KOPT-K1 (cell line): ENCODE measurements around the gene ARHGAP12.
"Not testable (repeated sequence)": the region's sequence is repeated elsewhere in the genome, so short reads cannot be mapped to it uniquely, and the experiment has no call there.

Experiments used
- H3K27ac ChIP-seq: fragments of 200-600 bp; sonication (generic); 2 replicates; pipeline ENCODE4 v1.5.1; 2016; ENCODE audit warnings: antibody characterized with exemption, mild to moderate bottlenecking, low read depth, low read length; ENCODE audit not compliant: poor library complexity, severe bottlenecking
- H3K36me3 ChIP-seq: fragments of 200-600 bp; sonication (generic); 2 replicates; pipeline ENCODE4 v1.5.1; 2017; ENCODE audit warnings: antibody characterized with exemption, mild to moderate bottlenecking, low read length, moderate library complexity; ENCODE audit not compliant: insufficient read depth
- H3K9me3 ChIP-seq: fragments of 200-600 bp; sonication (generic); 2 replicates; pipeline ENCODE4 v1.5.1; 2017; ENCODE audit warnings: antibody characterized with exemption, low read length, mild to moderate bottlenecking; ENCODE audit not compliant: insufficient read depth, poor library complexity, severe bottlenecking

The ARHGAP12 gene

DNA sequence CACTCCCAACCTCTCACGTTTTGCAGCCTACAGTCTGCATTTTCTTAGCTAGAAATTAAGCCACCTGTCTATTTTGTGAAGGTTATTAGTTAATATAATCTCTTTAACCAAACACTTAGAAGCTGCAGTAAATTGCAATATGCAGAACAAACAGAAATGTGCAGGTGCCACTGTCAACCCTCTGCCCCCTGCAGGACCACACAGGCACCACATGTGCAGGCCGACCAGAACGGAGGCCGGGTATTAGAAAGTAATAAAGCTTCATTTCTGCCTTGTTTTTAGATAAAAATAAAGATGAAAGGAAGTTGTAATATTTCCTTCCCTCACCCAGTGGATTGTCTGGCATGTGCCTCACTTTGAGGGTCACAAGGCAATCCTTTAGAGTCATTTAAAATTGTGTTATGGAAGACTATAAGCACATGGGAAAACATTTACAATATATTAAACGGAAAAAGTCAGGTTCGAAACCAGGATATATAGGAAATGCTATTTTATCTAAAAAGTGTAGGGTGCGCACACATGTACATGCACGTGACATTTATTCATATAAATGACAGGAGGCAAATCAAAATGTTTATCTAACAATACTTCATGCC is 158.2 kb downstream of the ARHGAP12 start:
- Histone ChIP-seq H3K9me3 (no peaks in the 10 kb centered on the region), H3K36me3 (no peaks in the 10 kb centered on the region), H3K27ac (no peak overlapping the region)

DNA sequence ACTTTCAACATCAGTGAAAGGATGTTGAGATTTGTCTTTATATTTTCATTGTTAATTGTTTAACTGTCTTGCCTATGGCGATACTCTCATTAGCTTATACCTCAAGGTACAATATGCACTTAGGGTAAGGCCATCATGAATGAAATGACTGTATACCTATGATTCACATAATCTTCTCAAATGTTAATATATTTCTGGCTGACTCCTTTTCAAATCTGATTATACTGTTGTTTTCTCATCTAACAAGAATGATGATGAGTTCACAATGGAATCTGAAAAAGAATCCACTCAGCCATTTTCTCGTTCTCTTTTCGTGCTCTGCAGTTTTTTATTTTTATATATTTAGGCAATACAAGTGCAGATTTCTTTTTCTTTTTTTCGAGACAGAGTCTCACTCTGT is 159.1 kb downstream of the ARHGAP12 start:
- Histone ChIP-seq H3K36me3 (no peaks in the 10 kb centered on the region), H3K27ac (no peak overlapping the region), H3K9me3 (no peaks in the 10 kb centered on the region)

DNA sequence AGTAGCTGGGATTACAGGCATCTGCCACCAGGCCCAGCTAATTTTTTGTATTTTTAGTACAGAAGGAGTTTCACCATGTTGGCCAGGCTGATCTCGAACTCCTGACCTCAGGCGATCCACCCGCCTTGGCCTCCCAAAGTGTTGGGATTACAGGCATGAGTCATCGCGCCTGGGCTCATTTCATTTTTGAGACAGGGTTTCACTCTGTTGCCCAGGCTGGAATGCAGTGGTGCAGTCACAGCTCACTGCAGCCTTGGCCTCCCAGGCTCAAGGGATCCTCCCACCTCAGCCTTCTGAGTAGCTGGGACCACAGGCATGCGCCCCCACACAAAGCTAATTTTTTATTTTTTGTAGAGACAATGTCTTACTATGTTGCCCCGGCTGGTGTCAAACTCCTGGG is 159.7 kb downstream of the ARHGAP12 start:
- not testable (repeated sequence) for H3K27ac ChIP-seq, H3K9me3 ChIP-seq, H3K36me3 ChIP-seq

DNA sequence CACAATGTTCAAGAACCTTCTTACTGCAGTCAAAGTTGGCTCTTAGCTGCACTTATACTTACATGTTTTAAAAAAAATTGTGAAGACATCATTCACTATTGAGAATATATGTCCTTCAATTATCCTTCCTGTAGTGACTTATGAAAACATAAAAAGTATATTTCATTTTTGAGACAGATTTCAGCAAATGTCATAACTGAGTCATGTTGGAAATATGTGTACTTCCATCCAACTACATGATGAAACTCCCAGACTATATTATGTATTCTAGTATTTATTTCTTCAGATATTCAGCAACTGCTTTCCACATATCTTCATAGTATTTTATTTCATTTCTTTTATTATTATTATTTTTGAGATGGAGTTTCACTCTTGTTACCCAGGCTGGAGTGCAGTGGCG is 160.2 kb downstream of the ARHGAP12 start:
- Histone ChIP-seq H3K36me3 (no peaks in the 10 kb centered on the region), H3K27ac (no peak overlapping the region), H3K9me3 (no peaks in the 10 kb centered on the region)

DNA sequence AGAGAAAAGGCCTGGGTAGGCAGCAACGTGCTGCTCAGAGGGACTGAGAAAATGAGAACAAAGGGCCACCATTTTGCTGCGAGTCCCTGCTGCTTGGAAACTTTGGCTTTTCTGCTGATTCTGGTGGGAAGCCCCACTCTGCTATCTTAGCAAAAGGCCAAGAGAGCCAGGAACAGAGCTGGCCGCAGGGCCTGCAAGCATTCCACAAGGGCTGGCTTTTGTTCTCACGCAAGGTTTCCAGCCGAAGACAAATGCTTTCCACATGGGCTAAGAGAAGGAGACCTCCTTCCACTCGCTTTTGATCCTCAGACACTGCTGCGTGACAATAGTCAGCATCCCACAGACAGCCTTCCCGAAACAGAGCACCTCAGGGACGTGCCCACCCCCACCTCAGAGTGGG is 163.1 kb downstream of the ARHGAP12 start:
- no peaks in the 10 kb centered on the region for H3K36me3 ChIP-seq
- no peaks in the 10 kb centered on the region for H3K9me3 ChIP-seq
- H3K27ac ChIP-seq: no peak overlapping the region

DNA sequence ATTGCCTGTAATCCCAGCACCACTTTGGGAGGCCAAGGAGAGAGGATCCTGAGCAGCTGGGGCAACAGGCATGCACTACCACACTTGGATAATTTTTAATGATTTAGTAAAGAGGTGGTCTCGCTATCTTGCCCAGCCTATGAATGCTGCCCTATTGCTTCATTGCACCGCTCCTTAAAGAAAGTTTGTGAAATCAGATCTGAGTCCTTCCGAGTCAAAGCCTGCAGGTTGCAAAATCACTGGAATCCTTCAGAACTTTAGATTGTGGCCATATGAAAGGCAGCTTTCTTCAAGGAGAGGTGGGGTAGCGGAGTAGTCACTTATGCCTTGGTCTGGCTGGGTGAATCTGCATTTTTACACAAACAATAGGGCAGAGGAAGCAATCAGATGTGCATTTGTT is 166.3 kb downstream of the ARHGAP12 start:
- no peak overlapping the region for H3K27ac ChIP-seq

DNA sequence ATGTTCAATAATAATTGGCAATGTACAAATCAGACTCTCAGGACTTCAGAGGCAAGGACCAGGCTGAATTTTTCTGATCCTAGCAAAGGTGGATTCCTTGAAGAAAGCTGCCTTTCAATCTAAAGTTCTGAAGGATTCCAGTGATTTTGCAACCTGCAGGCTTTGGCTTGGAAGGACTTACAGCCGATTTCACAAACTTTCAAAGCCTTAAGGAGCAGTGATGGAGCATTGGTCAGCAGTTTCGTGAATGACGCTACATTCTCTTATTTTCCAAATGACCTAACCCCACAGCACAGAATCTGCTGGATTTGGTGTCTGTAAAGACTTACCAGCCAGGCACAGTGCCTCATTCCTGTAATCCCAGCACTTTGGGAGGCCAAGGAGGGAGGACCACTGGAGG is 167.5 kb downstream of the ARHGAP12 start:
- Histone ChIP-seq H3K36me3 (no peaks in the 10 kb centered on the region), H3K9me3 (no peaks in the 10 kb centered on the region), H3K27ac (no peak overlapping the region)

More for the DNA sequence above, 166.3 kb downstream of the ARHGAP12 start:
- H3K9me3 ChIP-seq: no peaks in the 10 kb centered on the region
- no peaks in the 10 kb centered on the region for H3K36me3 ChIP-seq

DNA sequence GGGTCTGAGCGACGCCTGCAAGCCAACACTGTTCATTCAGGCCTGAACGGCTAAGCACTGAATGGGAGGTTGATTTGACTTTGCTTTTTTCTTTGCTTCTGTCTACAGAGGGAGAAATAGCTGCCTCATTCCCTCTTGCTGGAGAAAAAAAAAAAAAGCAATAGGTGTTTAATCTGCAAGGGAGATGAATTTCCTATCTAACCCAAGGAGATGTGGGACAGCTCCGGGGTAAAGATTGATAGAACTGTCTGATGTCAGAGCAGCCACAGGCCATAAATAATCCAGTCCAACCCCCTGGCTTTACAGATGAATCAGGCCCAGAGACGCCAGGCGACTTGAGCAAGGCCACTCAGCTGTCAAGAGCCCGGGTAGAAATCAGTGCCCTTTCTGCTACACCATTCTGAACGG is 168.0 kb downstream of the ARHGAP12 start:
- H3K27ac ChIP-seq: peak overlapping the region; percentile 47
- no peaks in the 10 kb centered on the region for H3K9me3 ChIP-seq
- H3K36me3 ChIP-seq: no peaks in the 10 kb centered on the region

DNA sequence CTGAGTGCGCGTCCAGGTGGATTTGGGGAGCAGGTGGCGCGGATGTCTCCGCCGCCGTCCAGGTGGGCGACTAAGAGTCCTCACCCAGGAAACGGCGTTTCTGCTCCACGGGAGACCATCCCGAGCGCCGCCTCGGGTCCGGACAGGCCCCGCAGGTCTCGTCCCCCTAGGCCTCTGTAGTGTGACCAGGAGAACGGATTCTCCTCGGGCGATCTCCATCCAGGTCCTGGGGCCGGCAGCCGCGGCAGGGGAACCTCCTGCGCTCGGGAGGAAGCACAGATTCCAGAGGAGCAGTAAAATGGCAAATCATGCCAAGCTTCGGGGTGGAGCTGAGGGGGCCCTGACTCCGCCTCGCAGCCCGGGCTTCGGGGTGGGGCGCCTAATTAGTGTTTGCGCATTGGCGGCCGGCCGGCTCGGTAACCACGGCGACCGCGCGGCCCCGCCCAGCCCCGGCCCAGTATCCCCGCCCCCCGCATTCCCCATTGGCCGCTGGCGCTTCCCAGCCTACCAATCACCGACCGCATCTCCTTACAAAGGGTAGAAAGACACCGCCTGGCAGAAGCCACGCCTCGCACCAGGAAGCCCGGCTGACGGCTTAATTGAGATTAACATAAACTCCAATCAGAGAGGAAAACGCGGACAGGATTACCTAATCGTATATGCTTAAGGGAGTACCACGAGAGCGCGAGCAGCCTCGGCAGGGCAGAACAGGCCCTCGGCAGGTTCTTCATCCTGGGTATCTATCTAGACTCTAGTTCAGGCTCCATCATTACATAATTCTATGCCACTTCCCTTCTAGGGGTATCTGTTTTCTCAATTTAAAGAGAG is 168.6 kb downstream of the ARHGAP12 start:
- Histone ChIP-seq H3K9me3 (no peaks in the 10 kb centered on the region), H3K27ac (peak overlapping the region; percentile 71), H3K36me3 (no peaks in the 10 kb centered on the region)

DNA sequence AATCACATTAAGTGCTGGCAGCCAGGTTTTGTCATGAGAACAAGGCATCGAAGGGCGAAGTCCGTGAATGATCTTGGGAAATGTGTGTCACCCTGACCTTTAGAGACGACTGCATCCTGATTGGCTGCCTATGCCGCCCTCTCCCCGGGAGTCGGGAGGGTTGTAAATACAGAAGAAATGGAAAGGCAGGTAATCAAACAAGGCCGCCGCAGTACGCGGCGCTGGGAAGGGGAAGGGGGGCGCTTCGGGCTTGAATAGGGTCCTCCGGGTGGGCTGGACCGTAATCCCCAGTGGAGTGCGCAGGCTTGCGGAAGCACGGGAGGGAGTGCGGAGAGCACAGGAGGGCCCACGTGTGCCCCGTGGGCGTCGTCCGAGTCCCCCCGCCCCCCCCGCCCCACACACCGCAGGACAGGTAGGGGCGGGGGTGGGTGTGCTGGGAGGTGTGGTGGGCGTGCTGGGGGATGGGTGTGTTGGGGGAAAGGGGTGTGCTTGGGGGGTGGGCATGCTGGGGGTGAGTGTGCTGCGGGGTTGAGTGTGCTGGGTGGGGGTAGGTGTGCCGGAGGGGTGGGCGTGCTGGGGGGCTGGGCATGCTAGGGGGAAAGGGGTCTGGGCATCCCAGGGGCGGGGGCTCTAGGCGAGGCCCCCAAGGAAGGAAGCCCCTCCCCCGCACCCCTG is 169.4 kb downstream of the ARHGAP12 start:
- no peaks in the 10 kb centered on the region for H3K9me3 ChIP-seq
- H3K27ac ChIP-seq: peak overlapping the region; percentile 71

DNA sequence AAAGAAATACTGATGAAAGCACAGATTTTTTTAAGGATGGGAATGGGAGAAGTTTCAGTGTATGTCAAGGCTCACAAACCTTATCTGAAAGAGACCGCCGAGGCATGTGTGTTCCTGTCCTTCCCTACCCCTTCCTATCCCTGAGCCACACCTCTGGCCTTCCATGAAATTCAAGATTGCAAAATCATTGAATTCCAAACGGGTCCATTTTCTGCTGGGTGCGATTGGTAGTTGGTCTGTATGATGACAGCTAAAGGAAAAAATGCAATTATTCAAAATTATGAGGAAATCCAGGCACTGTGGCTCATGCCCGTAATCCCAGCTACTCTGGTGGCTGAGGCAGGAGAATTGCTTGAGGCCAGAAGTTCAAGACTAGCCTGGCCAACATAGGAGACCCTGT is 170.1 kb downstream of the ARHGAP12 start:
- Histone ChIP-seq H3K36me3 (no peaks in the 10 kb centered on the region), H3K27ac (no peak overlapping the region), H3K9me3 (no peaks in the 10 kb centered on the region)

More for the DNA sequence above, 169.4 kb downstream of the ARHGAP12 start:
- no peaks in the 10 kb centered on the region for H3K36me3 ChIP-seq

DNA sequence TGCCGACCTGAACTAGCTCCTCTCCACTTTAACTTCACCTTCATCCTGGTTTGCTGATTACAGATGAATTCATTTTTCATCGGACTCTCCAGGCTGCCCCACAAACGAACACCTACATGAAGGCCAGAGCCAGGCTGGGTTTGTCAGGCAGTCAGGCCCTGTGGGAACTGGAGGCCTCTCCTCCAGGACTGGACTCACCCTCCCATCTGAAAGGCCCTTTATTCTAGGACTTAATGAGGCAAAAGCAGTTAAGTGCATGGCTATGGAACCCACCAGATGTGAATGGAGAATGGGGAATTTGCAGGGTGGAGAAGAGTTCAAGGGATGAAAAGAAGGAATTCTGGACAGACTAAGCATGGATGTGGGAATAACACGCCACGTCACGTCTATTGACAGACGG is 170.8 kb downstream of the ARHGAP12 start:
- no peak overlapping the region for H3K27ac ChIP-seq
- H3K36me3 ChIP-seq: no peaks in the 10 kb centered on the region
- H3K9me3 ChIP-seq: no peaks in the 10 kb centered on the region

DNA sequence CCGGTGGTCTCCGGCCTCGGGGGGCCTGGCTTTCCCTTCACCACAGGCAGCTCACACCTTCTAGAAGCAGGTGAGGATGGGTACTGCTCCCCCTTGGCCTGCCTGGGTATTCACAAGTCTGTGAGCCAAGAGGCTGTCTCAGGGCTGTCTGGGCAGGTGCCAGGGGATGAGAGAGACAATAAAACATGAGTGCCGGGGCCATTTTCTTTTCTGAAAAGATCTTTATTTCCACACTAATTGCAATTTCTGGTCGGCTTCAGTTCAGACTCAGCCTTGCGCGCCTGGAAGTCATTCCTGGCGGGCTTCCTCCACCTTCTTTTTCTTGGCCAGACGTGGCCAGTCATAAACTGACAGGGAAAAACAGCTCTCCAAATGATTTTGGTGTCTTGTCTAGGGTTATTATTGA is 171.2 kb downstream of the ARHGAP12 start:
- Histone ChIP-seq H3K36me3 (no peaks in the 10 kb centered on the region), H3K27ac (no peak overlapping the region), H3K9me3 (no peaks in the 10 kb centered on the region)

DNA sequence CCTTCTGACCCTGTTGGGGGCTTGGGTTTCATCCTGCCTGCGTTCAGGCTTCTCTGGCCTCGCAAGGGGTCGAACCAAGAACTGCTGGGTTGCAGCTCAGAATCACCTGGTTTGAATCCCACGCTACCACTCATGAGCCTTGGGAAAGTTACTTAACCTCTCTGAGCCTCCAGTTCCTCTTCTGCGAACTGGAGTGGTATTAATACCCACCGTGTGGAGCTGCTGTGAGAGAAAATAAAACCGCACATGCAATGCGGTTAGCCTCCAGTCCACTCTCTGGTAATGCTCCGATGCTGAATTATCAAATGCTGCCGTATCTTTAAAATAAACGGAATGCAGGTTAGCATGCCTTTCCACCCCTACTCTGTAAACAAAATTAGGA is 171.9 kb downstream of the ARHGAP12 start:
- no peak overlapping the region for H3K27ac ChIP-seq
- no peaks in the 10 kb centered on the region for H3K9me3 ChIP-seq
- H3K36me3 ChIP-seq: no peaks in the 10 kb centered on the region

DNA sequence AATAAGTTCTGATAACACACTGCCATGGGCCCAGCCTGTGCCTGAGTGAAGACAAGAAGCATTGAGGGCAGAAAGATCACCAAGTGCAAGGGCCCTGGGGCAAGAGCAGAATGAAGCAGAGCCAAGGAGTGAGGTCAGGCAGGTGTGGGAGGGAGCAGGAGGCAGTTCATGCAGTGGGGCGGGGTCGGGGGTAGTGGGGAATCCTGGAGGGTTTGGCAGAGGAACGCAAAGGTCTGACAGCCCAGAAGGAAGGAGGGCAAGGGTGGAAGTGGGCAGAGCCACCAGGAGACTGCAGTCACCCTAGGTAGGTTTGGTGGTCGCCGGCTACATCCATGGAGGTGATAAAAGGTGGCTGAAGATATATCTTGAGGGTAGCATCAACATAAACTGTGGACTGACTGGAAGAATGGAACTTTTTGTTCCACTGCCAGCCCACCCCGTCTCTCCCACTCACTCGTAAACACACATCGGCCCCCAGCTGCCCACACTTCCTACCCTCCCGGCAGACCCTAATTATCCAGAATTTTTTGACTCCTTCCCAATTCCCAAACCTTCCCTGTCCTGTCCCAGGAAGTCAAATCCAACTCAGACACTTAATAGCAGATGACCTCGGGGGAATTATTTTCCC is 172.4 kb downstream of the ARHGAP12 start:
- Histone ChIP-seq H3K9me3 (no peaks in the 10 kb centered on the region), H3K27ac (no peak overlapping the region), H3K36me3 (no peaks in the 10 kb centered on the region)
